DND-41 (cell line): ENCODE measurements around the gene CORT.

Experiments
- ATAC-seq: fragments of 200-7000 bp; cut with Tn5 transposase; 3 replicates; pipeline ENCODE4 v1.9.1; 2021; ENCODE audit warnings: low read depth; ENCODE audit not compliant: insufficient read depth
- DNase-seq: peaks from one replicate; pipeline ENCODE4 v3.0.0-alpha.2; 2020
- H2AFZ ChIP-seq: 2 replicates; pipeline ENCODE4 v1.6.0; 2012; ENCODE audit warnings: low read depth, low read length
- H3K27ac ChIP-seq: 2 replicates; pipeline ENCODE4 v1.5.1; 2012; ENCODE audit warnings: low read length, inconsistent platforms
- H3K27me3 ChIP-seq: fragments of 200-600 bp; sonication (generic); 2 replicates; pipeline ENCODE4 v1.6.0; 2012; ENCODE audit warnings: low read length, mild to moderate bottlenecking, inconsistent platforms; ENCODE audit not compliant: insufficient read depth, poor library complexity
- H3K36me3 ChIP-seq: 2 replicates; pipeline ENCODE4 v1.5.1; 2012; ENCODE audit warnings: low read length, inconsistent platforms; ENCODE audit not compliant: insufficient read depth
- H3K4me1 ChIP-seq: 2 replicates; pipeline ENCODE4 v1.5.1; 2012; ENCODE audit warnings: mild to moderate bottlenecking, low read length; ENCODE audit not compliant: insufficient read depth
- H3K4me2 ChIP-seq: 2 replicates; pipeline ENCODE4 v1.6.0; 2012; ENCODE audit warnings: mild to moderate bottlenecking, moderate library complexity, low read length, inconsistent platforms; ENCODE audit not compliant: insufficient read depth
- H3K4me3 ChIP-seq, 2 experiments: fragments of 200-600 bp in 1 of 2; shearing (Covaris generic) in 1 of 2; 2 replicates each; pipeline ENCODE4 v1.5.1; 2012 to 2016; ENCODE audit warnings: inconsistent platforms in 2 of 2, low read length in 2 of 2, mild to moderate bottlenecking in 2 of 2, low read depth in 1 of 2, moderate library complexity in 1 of 2
- H3K79me2 ChIP-seq: 2 replicates; pipeline ENCODE4 v1.6.0; 2012; ENCODE audit warnings: low read length, inconsistent platforms; ENCODE audit not compliant: insufficient read depth
- H3K9ac ChIP-seq: 2 replicates; pipeline ENCODE4 v1.6.0; 2012; ENCODE audit warnings: low read depth, mild to moderate bottlenecking, inconsistent platforms, low read length, moderate library complexity
- H3K9me3 ChIP-seq: 2 replicates; pipeline ENCODE4 v1.5.1; 2012; ENCODE audit warnings: low read length, moderate library complexity, mild to moderate bottlenecking, inconsistent platforms; ENCODE audit not compliant: insufficient read depth, severe bottlenecking
- H4K20me1 ChIP-seq: 2 replicates; pipeline ENCODE4 v1.6.0; 2012; ENCODE audit warnings: low read length; ENCODE audit not compliant: insufficient read depth
- CTCF ChIP-seq: IDR thresholded peaks from 2 replicates; pipeline ENCODE4 v1.5.1; 2012; ENCODE audit warnings: borderline replicate concordance, low read length, moderate library complexity, mild to moderate bottlenecking; ENCODE audit not compliant: poor library complexity, severe bottlenecking; ENCODE audit errors: extremely low read depth
- EZH2 ChIP-seq: IDR thresholded peaks from 3 replicates; pipeline ENCODE4 v1.6.1; 2012; ENCODE audit warnings: borderline replicate concordance, low read depth, mild to moderate bottlenecking, moderate library complexity, low read length, inconsistent platforms; ENCODE audit not compliant: severe bottlenecking

CORT gene

GRCh38 chr1:10457875-10458274 lies 8.0 kb downstream of the CORT start:
- H3K4me3 ChIP-seq = no peak overlapping the region
- H3K27ac ChIP-seq = no peak overlapping the region
- no peak overlapping the region for H2AFZ ChIP-seq
- H4K20me1 ChIP-seq = no peaks in the 10 kb centered on the region
- no peaks in the 10 kb centered on the region for H3K79me2 ChIP-seq
- TF ChIP-seq EZH2 = no peak
- TF ChIP-seq CTCF = no peak
- no peaks in the 10 kb centered on the region for H3K9me3 ChIP-seq
- no peak for DNase-seq
- peaks cover 30% of the 10 kb centered on the region for H3K36me3 ChIP-seq
- no peaks in the 10 kb centered on the region for H3K4me1 ChIP-seq
- H3K9ac ChIP-seq = no peak overlapping the region
- no peaks in the 10 kb centered on the region for H3K27me3 ChIP-seq
- no peak overlapping the region for H3K4me2 ChIP-seq
- no peak for ATAC-seq

- Histone ChIP-seq H3K9ac (no peak overlapping the region), H3K27ac (no peak overlapping the region), H4K20me1 (no peaks in the 10 kb centered on the region), H3K9me3 (no peaks in the 10 kb centered on the region), H3K4me2 (no peak overlapping the region), H3K27me3 (no peaks in the 10 kb centered on the region), H3K4me1 (no peaks in the 10 kb centered on the region), H3K36me3 (peaks cover 36% of the 10 kb centered on the region), H2AFZ (no peak overlapping the region), H3K79me2 (no peaks in the 10 kb centered on the region), H3K4me3 (no peak overlapping the region)
- ATAC-seq = no peak
- no peak for DNase-seq
- TF ChIP-seq CTCF (no peak), EZH2 (no peak)
These were observed 9.4 kb downstream of the CORT start for GRCh38 chr1:10459184-10459583.

- no peaks in the 10 kb centered on the region for H3K9me3 ChIP-seq
- peaks cover 12% of the 10 kb centered on the region for H3K4me1 ChIP-seq
- H3K27ac ChIP-seq = no peak overlapping the region
- no peaks in the 10 kb centered on the region for H3K27me3 ChIP-seq
- H3K9ac ChIP-seq = no peak overlapping the region
- no peak overlapping the region for H3K4me3 ChIP-seq
- H2AFZ ChIP-seq = no peak overlapping the region
- peaks cover 17% of the 10 kb centered on the region for H3K79me2 ChIP-seq
- H3K4me2 ChIP-seq = no peak overlapping the region
- H3K36me3 ChIP-seq = peaks cover 64% of the 10 kb centered on the region
- TF ChIP-seq EZH2 (no peak), CTCF (no peak)
- no peak for ATAC-seq
- no peak for DNase-seq
- no peaks in the 10 kb centered on the region for H4K20me1 ChIP-seq
These were observed 17.2 kb downstream of the CORT start for GRCh38 chr1:10467078-10467477.

- no peak for ATAC-seq
- H3K9me3 ChIP-seq = no peaks in the 10 kb centered on the region
- no peak overlapping the region for H3K9ac ChIP-seq
- H3K36me3 ChIP-seq = peaks cover 41% of the 10 kb centered on the region
- H3K4me1 ChIP-seq = peaks cover 33% of the 10 kb centered on the region
- TF ChIP-seq EZH2 = no peak
- no peak for TF ChIP-seq CTCF
- H4K20me1 ChIP-seq = no peaks in the 10 kb centered on the region
- H3K4me2 ChIP-seq = no peak overlapping the region
- no peak overlapping the region for H2AFZ ChIP-seq
- H3K27ac ChIP-seq = no peak overlapping the region
- peaks cover 22% of the 10 kb centered on the region for H3K79me2 ChIP-seq
- DNase-seq = no peak
- H3K4me3 ChIP-seq = no peak overlapping the region
- no peaks in the 10 kb centered on the region for H3K27me3 ChIP-seq
These were observed 20.2 kb downstream of the CORT start for GRCh38 chr1:10470043-10470442.
